Stomach smooth muscle (tissue), 2 donors: Measurements from ENCODE around the gene GFI1.

Experiments used
- H3K27ac ChIP-seq: one replicate; pipeline ENCODE4 v1.7.0; 2013; ENCODE audit warnings: mild to moderate bottlenecking, low read length, inconsistent platforms
- H3K27me3 ChIP-seq, 2 donors: one replicate each; pipeline ENCODE4 v1.7.0; 2013; ENCODE audit warnings: low read length in 2 of 2; ENCODE audit not compliant: insufficient read depth in 2 of 2, control insufficient read depth in 1 of 2
- H3K36me3 ChIP-seq, 2 donors: one replicate each; pipeline ENCODE4 v1.7.0; 2013; ENCODE audit warnings: low read length in 2 of 2; ENCODE audit not compliant: control insufficient read depth in 2 of 2, insufficient read depth in 2 of 2
- H3K4me1 ChIP-seq: one replicate; pipeline ENCODE4 v1.7.0; 2013; ENCODE audit warnings: low read length; ENCODE audit not compliant: control insufficient read depth, insufficient read depth
- H3K4me3 ChIP-seq, 2 donors: one replicate each; pipeline ENCODE4 v1.7.0; 2013; ENCODE audit warnings: low read length in 2 of 2
- H3K9ac ChIP-seq, 2 donors: one replicate each; pipeline ENCODE4 v1.7.0; 2013; ENCODE audit warnings: low read length in 2 of 2, mild to moderate bottlenecking in 1 of 2
- H3K9me3 ChIP-seq, 2 donors: one replicate each; pipeline ENCODE4 v1.7.0; 2013; ENCODE audit warnings: low read length in 2 of 2; ENCODE audit not compliant: control insufficient read depth in 2 of 2
- donor health status: healthy.
- donor health status: Pancreatic carcinoma.

Gene GFI1

DNA sequence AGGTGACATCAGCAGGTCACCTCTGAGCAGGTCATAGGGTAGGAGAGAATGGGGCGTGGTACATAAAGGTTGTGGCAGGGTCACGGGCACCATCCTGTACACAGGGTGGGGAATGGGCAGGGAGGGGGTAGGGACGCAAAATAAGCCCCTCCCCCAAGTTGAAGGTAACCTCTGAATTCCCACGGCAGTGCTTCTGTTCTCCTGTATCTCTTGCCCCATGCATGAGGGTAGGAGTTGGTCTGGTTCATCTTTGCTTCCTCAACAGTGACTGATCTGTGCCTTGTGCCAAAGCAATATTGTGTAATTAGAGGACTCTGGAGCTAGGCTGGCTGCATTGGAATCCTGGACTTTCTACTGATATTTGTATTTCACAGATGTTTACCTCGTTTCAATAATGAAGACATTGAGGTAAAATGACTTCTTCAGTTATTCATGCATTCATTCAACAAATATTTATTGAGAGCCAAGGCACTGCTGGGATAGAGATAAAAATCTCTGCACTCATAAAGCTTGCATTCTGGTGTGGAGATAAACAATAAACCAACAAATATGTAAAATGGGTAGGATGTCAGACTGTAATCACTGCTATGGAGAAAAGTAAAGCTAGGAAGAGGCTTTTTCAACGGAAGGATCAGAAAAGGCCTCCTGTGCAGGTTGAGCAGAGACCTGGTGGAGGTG lies 18.4 kb upstream of the GFI1 start:
- H3K27ac ChIP-seq: no peak overlapping the region
- H3K9ac ChIP-seq: no peak overlapping the region
- H3K4me3 ChIP-seq: no peak overlapping the region
- H3K9me3 ChIP-seq: no peaks in the 10 kb centered on the region
- no peaks in the 10 kb centered on the region for H3K27me3 ChIP-seq
- H3K4me1 ChIP-seq: no peaks in the 10 kb centered on the region
- no peaks in the 10 kb centered on the region for H3K36me3 ChIP-seq

DNA sequence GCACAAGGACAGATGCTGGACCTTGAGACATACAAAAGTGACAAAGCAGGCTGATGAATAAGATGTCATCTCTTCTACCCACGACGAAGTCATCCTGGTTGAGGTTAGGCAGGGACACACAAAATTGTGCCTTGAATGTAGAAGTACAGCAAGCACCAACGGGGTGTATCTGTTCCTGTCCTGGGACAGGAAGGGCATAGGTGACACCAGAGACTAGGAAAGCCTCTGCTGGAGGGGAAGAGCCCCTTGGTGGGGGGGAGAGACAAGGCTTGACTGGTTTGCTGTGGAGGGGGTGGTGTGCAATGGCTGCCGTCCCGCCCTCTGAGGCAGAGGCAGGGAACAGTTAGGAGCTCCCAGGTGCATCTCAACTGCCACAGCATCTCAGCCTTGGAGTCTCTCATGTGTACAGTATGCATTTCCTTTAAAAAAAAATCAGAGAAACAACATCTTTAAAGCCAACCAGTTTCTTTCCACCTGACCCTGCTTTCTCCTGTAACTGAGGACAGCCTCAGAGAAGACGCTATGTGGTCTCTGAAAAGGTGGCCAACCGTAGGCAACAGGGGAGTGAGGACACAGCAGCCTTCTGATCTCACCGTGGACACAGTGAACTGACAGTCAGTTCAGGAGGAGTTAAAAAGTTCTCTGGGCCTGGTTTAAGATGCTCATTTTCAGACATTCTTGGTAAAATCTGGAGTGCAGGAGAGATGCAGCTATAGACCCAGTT lies 17.7 kb upstream of the GFI1 start:
- Histone ChIP-seq H3K36me3 (no peaks in the 10 kb centered on the region), H3K9me3 (no peaks in the 10 kb centered on the region), H3K4me1 (no peaks in the 10 kb centered on the region), H3K27me3 (no peaks in the 10 kb centered on the region), H3K9ac (no peak overlapping the region), H3K27ac (no peak overlapping the region), H3K4me3 (no peak overlapping the region)

DNA sequence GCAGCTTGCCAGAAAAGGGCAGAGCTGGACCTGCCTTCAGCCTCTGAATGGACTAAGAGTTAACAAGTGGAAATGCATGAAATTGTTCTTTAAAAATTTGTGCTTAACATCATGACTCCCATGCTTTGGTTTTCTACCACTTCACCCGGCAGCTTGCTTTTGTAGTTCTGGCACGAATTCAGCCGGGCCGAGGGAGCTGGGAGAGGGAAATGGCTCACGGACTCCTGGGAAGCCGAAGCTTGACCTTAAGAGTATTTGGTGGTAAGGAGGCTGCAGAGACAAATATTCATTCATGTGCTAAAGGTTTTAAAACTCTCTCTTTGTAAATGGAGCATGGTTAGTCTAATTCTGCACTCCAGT lies 17.2 kb upstream of the GFI1 start:
- no peaks in the 10 kb centered on the region for H3K9me3 ChIP-seq
- no peak overlapping the region for H3K27ac ChIP-seq
- no peak overlapping the region for H3K9ac ChIP-seq
- no peak overlapping the region for H3K4me3 ChIP-seq
- no peaks in the 10 kb centered on the region for H3K36me3 ChIP-seq
- no peaks in the 10 kb centered on the region for H3K27me3 ChIP-seq
- H3K4me1 ChIP-seq: no peaks in the 10 kb centered on the region

DNA sequence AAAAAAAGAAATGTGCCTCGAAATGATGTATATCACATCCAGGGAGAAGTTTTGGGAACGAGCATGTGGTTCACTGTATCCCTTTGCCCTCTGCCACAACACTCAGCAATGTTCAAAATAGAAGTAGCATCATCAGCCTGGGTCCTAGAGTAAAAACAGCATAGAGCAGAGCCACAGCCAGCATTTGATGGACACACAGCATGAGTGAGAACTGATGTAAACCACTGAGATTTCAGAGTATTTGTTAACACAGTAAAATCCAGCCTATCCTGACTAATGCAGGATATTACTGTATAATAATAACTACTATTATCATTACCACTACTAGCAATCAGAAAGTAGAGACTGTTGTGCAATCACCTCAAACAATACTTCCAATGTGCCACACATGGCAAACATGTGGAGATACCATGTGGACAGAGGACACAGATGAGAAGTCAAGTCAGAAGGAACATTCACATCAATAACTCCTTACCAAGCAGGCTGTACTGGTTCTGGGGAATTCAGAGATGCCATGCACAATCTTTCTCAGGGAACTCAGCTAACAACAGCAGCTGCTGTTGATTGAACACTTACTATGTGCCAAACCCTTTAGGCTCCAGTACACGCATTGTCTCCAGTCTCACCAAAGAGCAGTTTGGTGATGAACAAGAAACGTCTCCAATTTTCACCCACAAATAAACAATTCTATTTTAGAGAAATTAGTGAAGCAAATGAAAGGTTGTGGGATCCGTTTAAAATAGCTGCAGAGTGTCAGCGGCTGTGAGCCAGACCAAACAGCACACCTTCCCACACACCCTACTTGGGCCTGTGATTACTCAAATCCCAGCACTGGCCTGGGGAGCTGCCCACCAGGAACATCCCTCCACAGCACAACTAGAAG lies 16.6 kb upstream of the GFI1 start:
- no peak overlapping the region for H3K9ac ChIP-seq
- H3K27ac ChIP-seq: no peak overlapping the region

DNA sequence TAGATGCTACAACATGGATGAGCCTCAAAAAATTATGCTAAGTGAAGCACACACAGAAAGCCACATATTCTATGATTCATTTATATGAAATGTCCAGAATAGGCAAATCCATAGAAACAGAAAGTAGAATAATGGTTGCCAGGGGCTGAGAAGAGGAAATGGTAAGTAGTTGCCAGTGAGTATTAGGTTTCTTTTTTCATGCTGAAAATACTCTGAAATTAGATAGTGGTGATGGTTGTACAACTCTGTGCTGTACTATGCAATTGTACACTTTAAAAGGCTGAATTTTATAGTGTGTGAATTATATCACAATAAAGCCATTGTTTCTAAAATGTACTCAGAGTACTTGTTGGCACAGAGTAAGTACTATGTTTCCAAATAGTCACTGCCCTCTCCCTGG lies 15.5 kb upstream of the GFI1 start:
- no peaks in the 10 kb centered on the region for H3K9me3 ChIP-seq
- no peak overlapping the region for H3K4me3 ChIP-seq
- H3K36me3 ChIP-seq: no peaks in the 10 kb centered on the region
- no peaks in the 10 kb centered on the region for H3K4me1 ChIP-seq
- H3K27me3 ChIP-seq: no peaks in the 10 kb centered on the region
- H3K9ac ChIP-seq: no peak overlapping the region
- no peak overlapping the region for H3K27ac ChIP-seq

More for the DNA sequence above, 16.6 kb upstream of the GFI1 start:
- no peaks in the 10 kb centered on the region for H3K36me3 ChIP-seq
- no peak overlapping the region for H3K4me3 ChIP-seq
- no peaks in the 10 kb centered on the region for H3K9me3 ChIP-seq
- H3K4me1 ChIP-seq: no peaks in the 10 kb centered on the region
- no peaks in the 10 kb centered on the region for H3K27me3 ChIP-seq

DNA sequence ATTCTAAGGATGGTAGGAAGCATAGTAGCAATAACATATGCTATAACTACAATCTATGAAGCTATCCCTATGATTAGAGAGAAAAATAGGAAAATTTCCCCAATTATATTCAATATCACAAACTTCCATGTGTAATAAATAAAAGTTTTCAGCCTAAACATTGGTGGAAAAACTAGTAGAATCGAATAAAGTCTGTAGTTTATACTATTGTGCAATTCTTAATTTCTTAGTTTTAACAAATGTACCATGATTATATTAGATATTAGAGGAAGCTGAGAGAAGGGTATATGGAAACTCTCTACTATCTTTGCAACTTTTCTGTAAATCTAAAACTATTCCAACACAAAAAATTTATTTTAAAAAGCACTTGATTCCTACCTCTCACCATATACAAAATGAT lies 13.8 kb upstream of the GFI1 start:
- H3K9ac ChIP-seq: no peak overlapping the region
- no peak overlapping the region for H3K4me3 ChIP-seq
- H3K27ac ChIP-seq: no peak overlapping the region
- H3K4me1 ChIP-seq: no peaks in the 10 kb centered on the region
- no peaks in the 10 kb centered on the region for H3K27me3 ChIP-seq
- H3K36me3 ChIP-seq: no peaks in the 10 kb centered on the region
- no peaks in the 10 kb centered on the region for H3K9me3 ChIP-seq

DNA sequence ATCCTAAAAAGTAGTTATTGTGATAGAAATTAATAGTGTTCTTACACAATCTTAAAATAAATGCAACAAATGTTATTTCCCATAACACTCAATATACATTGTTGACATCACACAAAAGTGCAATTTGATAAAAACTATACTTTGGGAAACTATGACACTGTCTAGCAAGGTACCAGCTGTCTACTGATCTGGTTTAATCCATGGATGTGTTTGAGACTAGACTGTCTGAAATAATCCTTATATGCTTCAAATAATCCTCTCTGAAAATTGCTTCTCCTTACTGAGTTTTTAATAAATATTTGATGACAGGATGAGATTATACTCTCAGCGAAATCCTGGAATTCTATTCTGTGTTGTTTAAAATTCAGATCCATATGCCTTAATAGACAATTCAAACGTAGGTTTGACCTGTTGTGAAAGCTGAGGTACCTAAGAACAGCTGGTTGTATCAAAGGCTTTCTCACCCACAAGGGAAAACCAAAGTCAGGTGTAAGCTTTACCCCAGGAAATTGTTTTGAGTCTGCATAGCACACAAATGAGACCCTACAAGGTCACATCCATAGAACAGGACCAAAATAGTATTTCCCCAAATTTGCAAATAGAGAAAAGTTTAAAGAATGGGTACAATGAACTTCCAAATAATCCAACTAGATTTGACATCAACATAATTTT lies 8.8 kb upstream of the GFI1 start:
- no peak overlapping the region for H3K9ac ChIP-seq
- no peak overlapping the region for H3K27ac ChIP-seq
- no peaks in the 10 kb centered on the region for H3K27me3 ChIP-seq
- no peaks in the 10 kb centered on the region for H3K9me3 ChIP-seq
- H3K4me3 ChIP-seq: no peak overlapping the region
- no peaks in the 10 kb centered on the region for H3K36me3 ChIP-seq
- no peaks in the 10 kb centered on the region for H3K4me1 ChIP-seq

DNA sequence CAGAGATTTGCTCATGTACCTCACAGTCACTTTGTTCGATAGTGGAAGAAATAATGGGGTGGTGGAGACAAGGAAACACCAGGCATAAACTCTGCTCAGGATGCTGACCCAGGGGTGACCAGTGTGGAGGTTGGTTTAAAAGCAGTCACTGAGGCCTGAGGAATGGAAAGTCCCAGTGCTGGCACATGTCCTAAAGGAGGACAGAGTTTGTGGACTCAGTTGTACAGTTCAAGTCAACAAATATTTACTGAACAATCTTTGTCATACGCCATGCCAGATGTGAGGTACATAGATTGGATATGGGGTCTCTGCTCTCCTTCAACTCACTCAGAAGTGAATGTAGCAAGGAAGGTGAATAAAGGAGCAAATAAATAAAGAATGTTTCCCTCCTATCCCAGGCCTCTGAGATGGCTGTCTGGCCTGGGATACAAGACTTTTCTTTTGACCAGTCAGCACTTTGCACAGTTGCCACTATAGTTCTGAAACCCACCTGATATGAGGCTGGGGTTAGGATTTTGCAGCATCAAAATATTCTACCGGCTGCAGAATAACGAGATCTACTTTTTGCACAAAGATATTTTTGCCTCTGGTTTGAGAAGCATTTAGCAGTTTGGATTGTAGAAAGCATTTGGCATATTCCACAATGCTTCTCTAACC lies 7.9 kb upstream of the GFI1 start:
- Histone ChIP-seq H3K36me3 (no peaks in the 10 kb centered on the region), H3K9ac (no peak overlapping the region), H3K9me3 (no peaks in the 10 kb centered on the region)

DNA sequence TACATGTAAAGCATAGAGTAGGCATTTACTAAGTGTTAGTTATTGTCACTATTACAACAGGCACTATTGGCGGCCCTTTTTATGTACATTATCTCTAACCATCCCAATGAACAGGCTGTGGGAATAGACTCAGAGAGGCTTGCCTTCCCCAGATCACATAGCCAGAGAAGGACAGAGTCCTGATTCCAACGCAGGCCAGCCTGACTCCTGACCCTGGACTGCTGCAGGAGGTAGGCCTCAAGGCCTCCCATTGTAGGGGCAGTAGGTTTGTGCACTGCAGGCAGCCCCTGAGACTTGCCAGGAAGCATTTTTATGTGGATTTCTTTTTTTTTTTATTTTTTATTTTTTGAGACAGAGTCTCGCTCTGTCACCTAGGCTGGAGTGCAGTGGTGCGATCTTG lies 6.4 kb upstream of the GFI1 start:
- Histone ChIP-seq H3K27ac (no peak overlapping the region), H3K9ac (no peak overlapping the region), H3K36me3 (no peaks in the 10 kb centered on the region), H3K27me3 (no peaks in the 10 kb centered on the region), H3K9me3 (no peaks in the 10 kb centered on the region), H3K4me3 (no peak overlapping the region), H3K4me1 (no peaks in the 10 kb centered on the region)

More for the DNA sequence above, 7.9 kb upstream of the GFI1 start:
- Histone ChIP-seq H3K4me1 (no peaks in the 10 kb centered on the region), H3K4me3 (no peak overlapping the region), H3K27me3 (no peaks in the 10 kb centered on the region), H3K27ac (no peak overlapping the region)

DNA sequence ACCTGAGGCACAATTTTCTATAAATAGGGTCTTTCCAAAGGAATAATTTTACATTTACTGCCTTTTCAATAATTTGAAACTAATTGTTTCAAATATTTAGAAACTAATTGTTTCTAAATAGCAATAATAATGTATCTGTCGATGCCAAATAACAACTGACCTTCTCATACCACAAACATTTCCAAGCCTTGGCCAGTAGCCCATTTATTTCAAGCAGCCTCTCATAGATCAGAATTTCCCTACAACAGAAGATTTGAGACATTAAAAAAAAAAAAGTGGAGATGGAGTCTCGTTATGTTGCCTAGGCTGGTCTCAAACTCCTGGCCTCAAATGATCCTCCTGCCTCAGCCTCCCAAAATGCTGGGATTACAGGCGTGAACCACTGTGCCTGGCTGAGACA lies 2.1 kb upstream of the GFI1 start:
- H3K36me3 ChIP-seq: no peaks in the 10 kb centered on the region
- no peaks in the 10 kb centered on the region for H3K9me3 ChIP-seq
- no peak overlapping the region for H3K9ac ChIP-seq
- H3K4me3 ChIP-seq: no peak overlapping the region
- H3K27me3 ChIP-seq: peaks cover 24 to 36% of the 10 kb centered on the region in 2 donors
- H3K27ac ChIP-seq: no peak overlapping the region
- peaks cover 28% of the 10 kb centered on the region for H3K4me1 ChIP-seq
